Measurements from ENCODE around the gene POLR1E.

GRCh38 chr9:37436540-37436939 is 49.2 kb upstream of the POLR1E start:
- TF ChIP-seq CTCF (IDR thresholded peaks at IDR 0.05) (no peak), POLR2A (IDR thresholded peaks at IDR 0.05) (no peak), POLR2AphosphoS5 (IDR thresholded peaks at IDR 0.05; ENCODE audit: insufficient read depth in 1 of 2, low read depth in 1 of 2) (no peak)
